NCI-H1694 (cell line): Measurements from ENCODE around the gene USP40.

Experiments
- DNase-seq: peaks from one replicate; lab custom pipeline; 2025; lab: John Stamatoyannopoulos, UW

The USP40 gene

GRCh38 chr2:233458826-233459225, 107.8 kb downstream of the USP40 start:
- no peak for DNase-seq

GRCh38 chr2:233458031-233458610, 108.5 kb downstream of the USP40 start:
- no peak for DNase-seq

GRCh38 chr2:233457356-233457755, 109.2 kb downstream of the USP40 start:
- no peak for DNase-seq

GRCh38 chr2:233456934-233457333, 109.6 kb downstream of the USP40 start:
- DNase-seq = no peak

GRCh38 chr2:233456111-233456510, 110.5 kb downstream of the USP40 start:
- no peak for DNase-seq

- DNase-seq = no peak
Observed at GRCh38 chr2:233455491-233455890, 111.1 kb downstream of the USP40 start.

- no peak for DNase-seq
Observed at GRCh38 chr2:233455006-233455405, 111.6 kb downstream of the USP40 start.

GRCh38 chr2:233453916-233454315, 112.7 kb downstream of the USP40 start:
- DNase-seq = no peak

GRCh38 chr2:233453111-233453915, 113.3 kb downstream of the USP40 start:
- no peak for DNase-seq

- no peak for DNase-seq
Observed at GRCh38 chr2:233451950-233452349, 114.6 kb downstream of the USP40 start.

GRCh38 chr2:233450864-233451575, 115.6 kb downstream of the USP40 start:
- no peak for DNase-seq

GRCh38 chr2:233449921-233450863, 116.4 kb downstream of the USP40 start:
- no peak for DNase-seq

GRCh38 chr2:233449081-233449901, 117.3 kb downstream of the USP40 start:
- no peak for DNase-seq

GRCh38 chr2:233448575-233448974, 118.0 kb downstream of the USP40 start:
- DNase-seq = no peak

- DNase-seq = no peak
Observed at GRCh38 chr2:233448220-233448559, 118.4 kb downstream of the USP40 start.

- no peak for DNase-seq
Observed at GRCh38 chr2:233447506-233448219, 118.9 kb downstream of the USP40 start.

GRCh38 chr2:233446606-233447305, 119.8 kb downstream of the USP40 start:
- DNase-seq = no peak

GRCh38 chr2:233446121-233446520, 120.5 kb downstream of the USP40 start:
- no peak for DNase-seq

GRCh38 chr2:233445152-233445830, 121.3 kb downstream of the USP40 start:
- DNase-seq = no peak
